Prostate gland (tissue), 2 donors: ENCODE measurements around the gene SGCD.

Experiments used
- CTCF ChIP-seq, 4 experiments: fragments of 200-600 bp in 2 of 4; fragments of 450-650 bp in 2 of 4; sonication (generic) in 2 of 4; IDR thresholded peaks; 1 replicate in 3 of 4; 2 replicates in 1 of 4; pipeline ENCODE4 v1.5.1; 2016 to 2019; ENCODE audit warnings: antibody characterized with exemption in 4 of 4, mild to moderate bottlenecking in 2 of 4, moderate library complexity in 2 of 4
- POLR2A ChIP-seq: fragments of 450-650 bp; IDR thresholded peaks from one replicate; pipeline ENCODE4 v1.6.1; 2016; ENCODE audit warnings: antibody characterized with exemption, mild to moderate bottlenecking
- POLR2AphosphoS5 ChIP-seq: sonication (generic); formaldehyde crosslinking; IDR thresholded peaks from one replicate; pipeline ENCODE4 v1.6.1; 2017; ENCODE audit warnings: antibody characterized with exemption

DNA sequence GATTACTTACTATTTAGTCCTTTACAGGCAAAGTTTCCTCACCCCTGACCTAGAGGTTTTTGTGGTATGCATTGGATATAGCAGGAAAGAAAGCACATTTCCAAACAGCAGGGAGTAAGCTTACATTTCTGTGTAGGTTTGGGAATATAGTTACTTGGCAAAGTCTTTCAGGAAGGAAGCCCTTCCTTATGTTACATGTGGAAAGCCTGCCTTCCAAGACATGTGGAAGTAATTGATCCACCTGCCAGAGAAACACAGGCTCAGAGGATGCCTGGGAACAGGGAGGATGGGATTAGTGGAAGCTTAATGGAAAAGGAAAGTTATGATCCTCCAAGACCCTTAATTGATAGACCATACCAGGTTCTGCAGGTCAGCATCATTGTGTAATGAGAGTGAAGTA lies 435.8 kb downstream of the SGCD start:
- TF ChIP-seq CTCF (IDR thresholded peaks at IDR 0.05): no peak
- TF ChIP-seq POLR2A: no peak
- TF ChIP-seq POLR2AphosphoS5: no peak
